Glomerular visceral epithelial cell (primary cell): ENCODE measurements around the gene RELCH.
"Not testable (repeated sequence)": the region's sequence is repeated elsewhere in the genome, so short reads cannot be mapped to it uniquely, and the experiment has no call there.

Source experiments
- DNase-seq: peaks from one replicate; pipeline ENCODE4 v3.0.0-alpha.2; 2016; ENCODE audit errors: extremely low spot score

RELCH gene, protein sequence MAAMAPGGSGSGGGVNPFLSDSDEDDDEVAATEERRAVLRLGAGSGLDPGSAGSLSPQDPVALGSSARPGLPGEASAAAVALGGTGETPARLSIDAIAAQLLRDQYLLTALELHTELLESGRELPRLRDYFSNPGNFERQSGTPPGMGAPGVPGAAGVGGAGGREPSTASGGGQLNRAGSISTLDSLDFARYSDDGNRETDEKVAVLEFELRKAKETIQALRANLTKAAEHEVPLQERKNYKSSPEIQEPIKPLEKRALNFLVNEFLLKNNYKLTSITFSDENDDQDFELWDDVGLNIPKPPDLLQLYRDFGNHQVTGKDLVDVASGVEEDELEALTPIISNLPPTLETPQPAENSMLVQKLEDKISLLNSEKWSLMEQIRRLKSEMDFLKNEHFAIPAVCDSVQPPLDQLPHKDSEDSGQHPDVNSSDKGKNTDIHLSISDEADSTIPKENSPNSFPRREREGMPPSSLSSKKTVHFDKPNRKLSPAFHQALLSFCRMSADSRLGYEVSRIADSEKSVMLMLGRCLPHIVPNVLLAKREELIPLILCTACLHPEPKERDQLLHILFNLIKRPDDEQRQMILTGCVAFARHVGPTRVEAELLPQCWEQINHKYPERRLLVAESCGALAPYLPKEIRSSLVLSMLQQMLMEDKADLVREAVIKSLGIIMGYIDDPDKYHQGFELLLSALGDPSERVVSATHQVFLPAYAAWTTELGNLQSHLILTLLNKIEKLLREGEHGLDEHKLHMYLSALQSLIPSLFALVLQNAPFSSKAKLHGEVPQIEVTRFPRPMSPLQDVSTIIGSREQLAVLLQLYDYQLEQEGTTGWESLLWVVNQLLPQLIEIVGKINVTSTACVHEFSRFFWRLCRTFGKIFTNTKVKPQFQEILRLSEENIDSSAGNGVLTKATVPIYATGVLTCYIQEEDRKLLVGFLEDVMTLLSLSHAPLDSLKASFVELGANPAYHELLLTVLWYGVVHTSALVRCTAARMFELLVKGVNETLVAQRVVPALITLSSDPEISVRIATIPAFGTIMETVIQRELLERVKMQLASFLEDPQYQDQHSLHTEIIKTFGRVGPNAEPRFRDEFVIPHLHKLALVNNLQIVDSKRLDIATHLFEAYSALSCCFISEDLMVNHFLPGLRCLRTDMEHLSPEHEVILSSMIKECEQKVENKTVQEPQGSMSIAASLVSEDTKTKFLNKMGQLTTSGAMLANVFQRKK

DNA sequence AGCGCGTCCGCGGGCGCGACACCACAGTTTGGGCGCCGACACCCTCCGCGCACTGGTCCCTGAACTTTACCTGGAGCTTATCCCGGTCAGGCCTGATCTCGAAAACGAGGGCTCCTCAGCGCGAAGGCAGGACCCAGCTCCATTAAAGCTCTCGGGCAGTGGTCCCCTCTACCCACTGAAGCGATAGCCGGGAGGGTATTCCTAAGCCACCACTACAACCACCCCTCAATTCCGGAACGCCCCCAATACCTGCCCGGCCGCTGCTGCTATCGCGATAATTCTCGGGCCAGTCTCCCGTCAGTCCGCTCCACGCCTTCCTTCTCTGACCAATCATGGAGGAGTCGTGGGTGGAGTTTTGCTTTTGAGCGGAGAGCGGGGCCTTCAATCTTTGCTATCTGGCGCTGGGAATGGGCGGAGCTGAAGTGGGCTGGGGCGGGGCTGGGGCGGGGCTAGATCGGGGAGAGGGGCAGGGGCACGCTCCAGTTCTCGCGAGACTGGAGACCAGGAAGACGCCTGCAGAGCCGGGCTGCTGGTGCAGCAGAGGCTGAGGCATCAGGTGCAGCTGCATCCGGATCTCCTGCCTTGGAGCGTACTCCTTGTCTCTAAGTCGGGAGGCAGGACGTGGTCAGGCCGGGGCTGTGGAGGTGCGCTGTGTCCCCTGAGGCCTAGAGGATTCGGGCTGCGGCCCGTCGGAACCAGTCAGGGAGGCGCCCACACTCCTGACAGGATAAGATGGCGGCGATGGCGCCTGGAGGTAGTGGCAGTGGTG, at the start of gene RELCH, which contains the start of gene PIGN:
TSS of gene RELCH (plus strand) at position 482 of the 769 bp plus-strand sequence. CDS start at position 733, 251 bp downstream.
TSS of gene PIGN (minus strand) at position 283 of the 769 bp plus-strand sequence. CDS start 25,703 bp downstream, outside the sequence.
- peak; percentile 99 for DNase-seq

DNA sequence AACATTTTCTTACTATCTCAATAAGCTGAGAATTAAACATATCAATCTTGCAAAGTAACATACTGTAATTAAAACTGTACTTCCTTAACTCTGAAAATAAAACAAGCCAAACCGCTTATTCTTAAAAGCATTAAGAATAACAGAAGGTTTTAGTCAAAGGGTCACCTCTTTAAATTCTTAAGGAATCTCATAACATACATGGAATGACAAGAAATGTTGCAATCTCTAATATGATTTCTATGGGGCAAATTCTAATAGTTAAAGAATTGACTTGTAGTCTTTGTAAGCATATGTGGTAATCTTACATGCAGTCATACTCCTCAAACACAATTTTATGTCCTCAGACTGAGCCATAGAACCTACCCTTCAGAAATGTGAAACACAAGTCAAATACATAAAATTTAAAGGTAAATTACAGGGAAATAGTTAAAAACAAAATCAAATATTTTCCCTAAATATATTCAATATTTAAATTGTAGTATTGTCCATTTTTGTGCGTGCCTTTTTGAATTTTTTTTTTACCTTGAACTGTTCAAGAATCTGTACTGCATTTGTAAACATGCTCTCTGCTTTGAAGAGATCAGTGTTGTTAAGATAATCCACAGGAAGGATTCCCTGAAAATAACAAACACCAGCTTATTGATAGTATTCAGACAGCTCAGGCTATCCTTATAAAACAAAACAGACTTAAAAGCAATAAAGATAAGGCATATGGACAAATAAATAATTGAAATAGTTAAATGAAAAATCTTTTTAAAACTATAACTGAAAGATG, 48.4 kb upstream of the RELCH start:
- no peak for DNase-seq

DNA sequence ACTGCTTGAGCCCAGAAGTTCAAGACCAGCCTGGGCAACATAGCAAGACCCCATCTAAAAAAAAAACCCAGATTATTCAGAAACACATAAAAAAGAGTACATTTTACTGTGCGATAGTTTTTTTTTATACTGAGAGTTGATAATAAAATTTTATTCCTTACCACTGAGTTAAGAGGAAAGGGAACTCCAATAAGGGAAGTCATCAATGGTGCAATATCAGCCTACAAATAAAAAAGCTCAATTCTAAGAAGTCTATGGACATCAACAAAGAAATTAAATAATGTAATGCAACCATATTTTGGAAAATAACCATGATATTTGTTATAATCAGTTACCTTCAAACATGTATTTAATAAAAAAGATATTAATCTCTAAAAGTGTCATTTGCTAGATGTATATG, 46.8 kb upstream of the RELCH start:
- no peak for DNase-seq

DNA sequence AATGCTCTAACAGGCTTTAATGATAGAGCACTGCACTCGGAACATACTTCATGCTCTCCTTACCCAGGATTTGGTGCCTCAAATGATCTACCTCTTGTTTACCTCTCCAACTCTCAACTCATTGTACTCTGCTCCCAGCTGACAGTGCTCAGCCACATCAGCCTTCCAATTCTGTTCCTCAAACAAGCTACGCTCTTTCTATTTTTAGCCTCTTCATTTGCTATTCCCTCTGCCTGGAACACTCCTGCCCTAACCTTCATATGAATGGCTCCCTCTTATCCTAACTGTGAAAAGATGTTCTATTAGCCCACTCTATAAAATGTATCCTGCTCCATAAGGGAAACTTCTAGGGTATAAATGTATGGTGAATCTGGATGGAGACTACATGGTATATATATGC, 42.7 kb upstream of the RELCH start:
- DNase-seq = no peak

DNA sequence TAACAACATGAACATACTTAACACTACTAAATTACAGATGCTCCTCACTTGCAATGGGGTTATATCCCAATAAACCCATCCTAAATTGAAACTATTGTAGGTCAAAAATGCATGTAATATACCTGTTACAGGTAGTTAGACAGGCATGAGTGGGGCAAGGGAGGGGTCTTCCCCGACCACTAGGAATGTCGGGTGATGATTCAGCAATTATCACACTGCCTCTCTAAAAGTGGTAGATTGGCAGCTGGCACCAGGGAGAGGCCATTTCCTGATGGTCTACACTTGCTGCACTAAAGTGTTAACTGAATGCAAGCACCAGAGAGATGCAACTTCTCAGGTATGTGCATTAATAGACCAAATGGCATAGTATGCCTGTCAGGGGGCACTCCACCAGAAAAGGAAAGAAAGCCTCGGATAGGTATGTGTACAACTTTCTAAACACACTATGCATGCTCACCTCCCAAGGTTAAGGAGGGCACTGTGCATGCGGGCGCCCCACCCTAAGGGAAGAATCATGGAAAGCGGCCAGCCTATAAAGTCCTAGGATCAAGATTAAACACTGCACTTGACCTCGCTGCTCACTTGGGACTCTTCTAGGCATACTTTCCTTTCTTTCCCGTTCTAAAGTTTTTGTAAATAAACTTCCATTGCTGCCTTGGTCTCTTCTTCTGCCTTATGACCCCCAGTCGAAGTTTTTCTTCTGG, 35.8 kb upstream of the RELCH start:
- no peak for DNase-seq

DNA sequence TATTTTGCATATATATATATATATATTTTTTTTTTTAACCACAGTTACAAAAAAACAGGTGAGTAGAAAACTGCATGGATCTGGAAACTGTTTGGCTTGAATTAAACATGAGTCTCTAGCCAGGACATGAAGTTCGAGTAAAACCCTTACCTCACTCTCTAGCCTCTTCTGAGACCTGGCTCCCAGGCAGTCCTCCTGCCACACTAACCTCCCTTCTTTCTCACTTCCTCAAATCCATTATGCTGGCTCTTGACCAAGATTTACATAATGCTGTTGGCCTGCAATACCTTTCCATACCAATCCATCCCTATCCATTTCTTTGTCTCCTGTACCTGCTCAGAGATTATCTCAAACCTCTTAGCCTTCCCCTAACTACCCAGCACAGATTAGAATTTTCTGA, 34.2 kb upstream of the RELCH start:
- no peak for DNase-seq

DNA sequence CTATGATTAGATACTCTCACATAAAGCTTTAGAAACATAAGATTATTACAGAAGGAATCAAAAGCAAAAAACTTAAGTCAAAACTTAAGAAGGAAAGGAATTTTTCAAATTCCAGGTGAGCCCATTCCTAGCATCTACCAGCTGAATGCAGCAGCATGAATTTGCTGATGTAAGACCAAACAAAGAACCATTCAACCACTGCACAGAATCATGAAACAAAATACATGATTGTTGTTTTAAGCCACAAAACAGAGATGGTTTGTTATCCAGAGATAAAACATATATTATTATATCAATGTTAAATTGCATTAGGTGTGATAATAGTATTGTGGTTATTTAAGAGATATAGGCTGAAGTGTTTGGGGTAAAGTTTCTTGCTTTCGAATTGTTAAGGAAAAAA, 29.2 kb upstream of the RELCH start:
- DNase-seq = no peak

DNA sequence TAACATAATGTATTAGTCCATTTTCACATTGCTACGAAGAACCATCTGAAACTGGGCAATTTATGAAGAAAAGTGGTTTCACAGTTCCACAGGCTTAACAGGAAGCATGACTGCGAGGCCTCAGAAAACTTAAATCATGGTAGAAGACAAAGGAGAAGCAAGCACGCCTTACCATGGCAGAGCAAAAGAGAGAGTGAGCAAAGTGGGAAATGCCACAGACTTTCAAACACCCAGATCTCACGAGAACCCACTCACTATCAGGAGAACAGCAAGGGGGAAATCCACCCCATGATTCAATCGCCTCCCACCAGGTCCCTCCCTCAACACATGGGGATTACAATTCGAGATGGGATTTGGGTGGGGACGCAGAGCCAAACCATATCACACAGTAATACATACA, 22.7 kb upstream of the RELCH start:
- DNase-seq = no peak

DNA sequence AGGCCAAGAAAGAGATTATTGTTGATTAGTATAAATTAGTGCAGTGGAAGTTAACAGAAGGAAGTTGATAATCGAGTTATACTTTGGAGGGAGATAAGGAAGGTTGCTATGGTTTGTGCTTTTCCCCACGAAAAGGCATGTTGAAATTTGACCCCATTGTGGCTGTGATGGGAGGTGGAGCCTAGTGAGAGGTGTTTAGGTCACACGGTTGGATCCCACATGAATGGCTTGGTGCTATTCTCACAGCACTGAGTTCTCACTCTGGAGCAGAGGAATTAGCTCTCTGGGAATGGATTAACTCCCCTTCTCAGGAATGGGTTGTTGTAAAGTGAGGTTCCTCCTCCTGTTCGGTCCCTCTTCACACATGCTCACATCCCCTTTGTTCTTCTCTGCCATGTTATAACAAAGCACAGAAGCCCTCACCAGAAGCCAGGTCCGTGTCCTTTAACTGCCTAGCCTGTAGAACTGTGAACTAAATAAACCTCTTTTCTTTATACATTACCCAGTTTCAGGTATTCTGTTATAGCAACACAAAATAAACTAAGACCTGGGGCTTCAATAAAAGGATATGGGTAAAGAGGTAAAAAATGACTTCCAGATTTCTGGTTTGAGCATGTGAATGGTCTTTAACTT, 22.1 kb upstream of the RELCH start:
- DNase-seq = no peak

DNA sequence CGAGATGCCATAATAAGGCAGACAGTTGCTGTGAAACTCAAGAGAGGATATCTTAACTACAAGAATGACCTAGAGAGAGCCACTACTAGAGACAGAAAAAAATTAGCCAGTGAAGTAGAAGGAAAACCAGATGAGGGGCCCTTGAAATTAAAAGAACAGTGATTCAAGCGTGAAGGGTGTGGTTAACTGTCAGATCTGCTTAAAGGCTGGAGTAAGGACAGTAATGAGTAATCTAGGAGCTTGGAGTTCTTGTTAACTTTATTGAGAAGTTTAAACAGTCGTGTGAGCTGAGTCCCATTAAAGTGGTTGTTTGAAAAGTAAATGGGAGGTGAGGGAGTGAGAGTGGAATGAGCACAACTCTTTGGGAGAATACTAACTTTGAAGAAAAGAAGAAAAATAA, 21.5 kb upstream of the RELCH start:
- peak; percentile 23 for DNase-seq

DNA sequence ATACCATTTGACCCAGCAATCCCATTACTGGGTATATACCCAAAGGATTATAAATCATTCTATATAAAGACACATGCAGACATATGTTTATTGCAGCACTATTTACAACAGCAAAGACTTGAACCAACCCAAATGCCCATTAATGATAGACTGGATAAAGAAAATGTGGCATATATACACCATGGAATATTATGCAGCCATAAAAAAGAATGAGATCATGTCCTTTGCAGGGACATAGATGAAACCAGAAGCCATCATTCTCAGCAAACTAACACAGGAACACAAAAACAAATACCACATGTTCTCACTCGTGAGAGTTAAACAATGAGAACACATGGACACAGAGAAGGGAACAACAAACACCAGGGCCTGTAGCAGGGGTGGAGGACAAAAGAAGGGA, 20.5 kb upstream of the RELCH start:
- DNase-seq = not testable (repeated sequence)

DNA sequence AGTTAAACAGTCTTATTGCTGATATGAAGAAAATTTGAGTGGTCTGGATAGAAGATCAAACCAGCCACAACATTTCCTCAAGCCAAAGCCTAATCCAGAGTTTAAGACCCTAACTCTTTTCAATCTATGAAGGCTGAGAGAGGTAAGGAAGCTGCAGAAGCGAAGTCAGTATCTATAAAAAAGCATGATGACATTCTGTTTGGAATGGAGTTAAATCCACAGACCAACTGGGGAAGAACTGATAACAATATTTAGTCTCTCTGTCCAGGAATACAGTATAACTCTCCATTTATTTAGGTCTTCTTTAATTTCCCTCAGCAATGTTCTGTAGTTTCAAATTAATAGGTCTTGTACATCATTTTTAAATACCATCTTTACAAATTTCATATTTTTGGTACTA, 16.2 kb upstream of the RELCH start:
- DNase-seq = no peak

DNA sequence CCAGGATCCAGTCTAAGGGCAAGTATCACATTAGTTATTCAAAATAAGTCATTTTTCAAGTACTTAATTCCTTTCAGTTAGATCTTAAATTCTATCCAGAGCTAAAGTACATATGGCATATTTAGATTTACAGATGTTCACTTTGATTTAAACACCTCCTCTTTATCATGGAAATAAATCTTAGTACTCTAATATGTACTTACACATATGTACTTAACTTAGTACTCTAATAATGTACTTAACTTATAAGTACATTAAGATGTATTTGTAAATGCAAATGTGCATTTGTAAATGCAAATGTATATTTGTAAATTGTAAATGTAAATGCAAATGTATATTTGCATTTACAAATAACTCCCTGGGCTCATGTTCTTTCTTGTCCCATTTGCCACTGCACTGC, 14.8 kb upstream of the RELCH start:
- DNase-seq = no peak

DNA sequence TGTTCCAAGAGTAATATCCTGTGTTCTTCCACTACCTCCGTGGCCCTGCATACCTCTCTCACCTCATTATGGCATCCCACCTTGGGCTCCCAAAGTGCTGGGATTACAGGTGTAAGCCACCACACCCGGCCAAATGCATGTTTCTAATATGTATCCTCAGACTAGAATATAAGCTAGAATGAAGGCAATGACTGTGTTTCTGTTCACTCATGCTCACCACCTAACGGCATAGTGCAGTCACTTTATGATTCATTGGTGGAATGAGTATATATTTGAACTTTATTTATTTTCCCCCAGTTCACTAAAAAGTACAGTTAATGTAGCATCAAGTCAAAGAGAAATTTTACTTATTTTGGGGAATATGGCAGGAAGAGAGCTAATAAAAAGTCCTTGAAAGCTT, 11.5 kb upstream of the RELCH start:
- no peak for DNase-seq

DNA sequence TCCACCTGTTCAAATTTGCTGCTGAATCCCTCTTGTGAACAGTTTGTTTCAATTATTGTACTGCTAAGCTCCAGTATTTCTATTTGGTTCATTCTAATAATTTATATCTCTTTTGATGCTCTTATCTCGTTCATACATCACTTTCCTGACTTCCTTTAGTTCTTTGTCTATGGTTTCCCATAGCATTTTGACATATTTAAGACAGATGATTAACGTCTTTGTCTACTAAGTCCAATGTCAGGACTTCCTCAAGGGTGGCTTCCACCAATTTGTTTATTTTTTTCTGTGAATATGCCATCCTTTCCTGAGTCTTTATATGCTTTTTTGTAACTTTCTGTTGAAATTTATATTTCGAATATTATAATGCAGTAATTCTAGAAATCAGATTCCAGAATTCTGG, 9.8 kb upstream of the RELCH start:
- no peak for DNase-seq

DNA sequence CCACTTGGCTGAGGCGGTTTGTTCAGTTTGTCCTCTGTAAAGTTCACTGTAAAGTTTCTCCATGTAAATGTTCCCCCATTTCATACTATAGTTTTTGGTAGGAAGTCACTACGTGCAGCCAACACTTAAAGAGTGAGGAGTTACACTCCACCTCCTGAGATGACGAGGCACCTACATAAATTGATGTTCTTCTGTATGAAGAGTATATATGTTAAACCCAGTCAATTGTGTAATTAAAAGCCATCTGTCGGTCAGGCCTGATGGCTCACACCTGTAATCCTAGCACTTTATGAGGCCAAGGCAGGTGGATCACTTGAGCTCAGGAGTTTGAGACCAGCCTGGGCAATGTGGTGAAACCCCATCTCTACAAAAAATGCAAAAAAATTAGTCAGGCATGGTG, 7.8 kb upstream of the RELCH start:
- DNase-seq = no peak

DNA sequence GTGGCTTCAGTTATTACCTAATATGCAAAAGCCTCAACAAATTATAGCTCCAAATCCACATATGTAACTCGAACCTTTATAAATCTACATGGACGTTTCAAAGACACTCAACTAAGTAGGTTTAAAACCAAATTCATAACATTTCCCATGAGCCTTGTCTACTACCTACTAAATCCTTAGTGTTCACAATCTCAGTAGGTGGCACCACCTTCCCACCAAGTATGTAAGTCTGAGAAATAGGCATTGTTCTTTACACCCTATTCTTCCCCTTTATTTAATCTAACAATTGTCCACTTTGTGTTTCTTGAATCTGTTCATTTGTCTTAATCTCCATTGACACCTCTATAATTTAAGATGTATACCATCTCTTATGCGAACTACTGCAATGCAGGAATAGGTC, 4.8 kb upstream of the RELCH start:
- no peak for DNase-seq

DNA sequence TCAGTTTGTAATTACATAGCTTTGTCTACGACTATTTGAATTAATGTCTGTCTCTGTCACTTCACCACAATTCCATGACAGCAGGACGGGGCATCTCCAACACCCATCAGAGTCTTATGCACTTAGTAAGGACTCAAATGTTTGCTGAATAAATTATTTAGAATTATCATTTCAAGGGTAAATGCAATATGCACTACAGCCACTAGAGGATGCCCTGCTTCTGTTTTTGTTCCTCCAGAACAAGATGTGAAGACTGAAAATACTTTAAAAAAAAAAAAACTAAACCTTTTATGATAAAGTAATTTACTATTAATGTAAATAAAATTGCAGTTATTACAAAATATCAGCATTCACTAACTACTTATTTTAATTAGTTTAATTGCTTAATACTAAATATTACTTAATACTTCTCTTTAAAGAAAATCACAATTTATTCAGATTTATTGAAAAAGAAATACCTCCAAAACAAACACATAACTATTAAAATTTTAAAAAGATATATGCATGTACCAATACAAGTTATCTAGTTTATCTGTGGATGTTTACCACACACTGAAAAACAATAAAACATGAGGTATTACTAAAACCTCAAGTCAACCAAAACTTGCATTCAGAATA, 3.4 kb upstream of the RELCH start:
- DNase-seq = peak; percentile 62

DNA sequence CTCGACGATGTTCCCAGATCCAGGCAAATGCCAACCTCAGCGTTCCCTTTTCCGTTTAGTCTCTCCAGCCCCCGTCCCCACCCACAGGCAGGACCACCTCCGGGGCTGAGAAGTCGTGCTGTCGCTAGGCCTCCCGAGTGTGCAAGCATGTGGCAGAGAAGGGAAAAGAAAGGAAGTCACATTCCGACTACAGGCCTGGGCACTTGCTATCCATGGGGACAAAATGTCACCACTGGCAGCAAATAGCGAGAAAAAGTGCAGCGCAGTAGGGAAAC, 619 bp upstream of the RELCH start:
- DNase-seq = no peak
